Right lobe of liver (tissue), 4 donors: ENCODE measurements around the gene CREBZF.

ENCODE experiments used
- CTCF ChIP-seq, 4 donors: fragments of 200-600 bp in 3 of 4; fragments of 450-650 bp in 1 of 4; IDR thresholded peaks; one replicate each; pipeline versions ENCODE4 v1.5.1 to v1.8.0; 2016 to 2022; ENCODE audit warnings: antibody characterized with exemption in 4 of 4, mild to moderate bottlenecking in 2 of 4
- POLR2A ChIP-seq: fragments of 450-650 bp; IDR thresholded peaks from one replicate; pipeline ENCODE4 v1.6.1; 2017; ENCODE audit warnings: antibody characterized with exemption, mild to moderate bottlenecking
- donor health status: DM: no; HTN: no; CAD: no.
- donor health status: DM: no; HTN: no; CAD: no.
- donor health status: DM: no; HTN: yes; CAD: no.

- no peak for TF ChIP-seq CTCF (IDR thresholded peaks at IDR 0.05)
- TF ChIP-seq POLR2A: no peak
Observed at GRCh38 chr11:85698195-85698594, 33.3 kb upstream of the CREBZF start.
